Measurements from ENCODE around the gene WNT9B. TPM values are rescaled to one million over a fixed set of nuclear protein-coding genes. Genes with fewer than 3 reads are reported as not detected.

WNT9B gene
- total and polyA plus RNA-seq, 9 of the 15 experiments (the other 6 are each of a cell fraction or from before 2014, with no cell fraction given), result not detected

GRCh38 chr17:46812624-46813318 is 38.6 kb upstream of the WNT9B start:
- Histone ChIP-seq H3K4me1 (replicated peaks in 1 of 2; ENCODE audit: control insufficient read depth in 2 of 2, insufficient read depth in 2 of 2, low read length in 2 of 2) (peaks cover 36 to 54% of the 10 kb centered on the region in 2 experiments), H3K9ac (ENCODE audit: insufficient read depth in 1 of 2, low read depth in 2 of 2, low read length in 2 of 2) (peak overlapping the region in 1 of 2 experiments; percentile 10; a peak in 1 of 4 replicates), H3K36me3 (ENCODE audit: control insufficient read depth, insufficient read depth, low read length) (no peaks in the 10 kb centered on the region), H3K4me3 (no peak overlapping the region), H4K20me1 (replicated peaks; ENCODE audit: control insufficient read depth, insufficient read depth, low read length) (no peaks in the 10 kb centered on the region), H3K9me1 (ENCODE audit: control insufficient read depth, insufficient read depth, low read length) (no peaks in the 10 kb centered on the region), H3K9me3 (replicated peaks; ENCODE audit: control insufficient read depth, insufficient read depth, low read depth, low read length) (no peaks in the 10 kb centered on the region), H3K27ac (ENCODE audit: extremely low read depth, low read depth, low read length) (no peak overlapping the region), H2AFZ (ENCODE audit: low read depth, low read length) (no peak overlapping the region), H3K79me2 (ENCODE audit: control insufficient read depth, insufficient read depth, low read length) (no peaks in the 10 kb centered on the region), H3K27me3 (ENCODE audit: control insufficient read depth in 2 of 2, insufficient read depth in 2 of 2, low read length in 2 of 2) (no peaks in the 10 kb centered on the region), H3K4me2 (ENCODE audit: insufficient read depth, low read length) (no peak overlapping the region)
- ChIA-PET POLR2A (interaction anchor here (0.5 to 1.3 kb wide), 4 partner anchors 11 to 1020 kb away, joined by 3 to 4 read pairs (median 4); no protein-coding TSS in a partner anchor), CTCF (ENCODE audit: low intra/inter-chr PET ratio) (no interaction called here)
- 32% methylated on average over 6 of the region's 6 CpGs for WGBS (ENCODE audit: insufficient coverage, low coverage, missing lambda C conversion rate)
- no TSS peak for BruUV-seq (replicated peaks)
- DNase-seq (ENCODE audit: extremely low read depth in 1 of 4, low spot score in 3 of 4) (no peak), FAIRE-seq (no peak), ATAC-seq (no peak)
- intact Hi-C loops (cut with micrococcal nuclease) (no loop called here), in situ Hi-C loops (cut with MboI) (loop anchor here (25.0 kb wide), 1 partner anchor 1225 kb away; no protein-coding TSS in a partner anchor)
- TF ChIP-seq ZNF436 (CRISPR knock-in tag; IDR thresholded peaks at IDR 0.05) (peak; percentile 81), ZFP36 (IDR thresholded peaks at IDR 0.05; ENCODE audit: low read depth, low read length, partially characterized antibody) (peak; percentile 98), CBX3 (IDR thresholded peaks at IDR 0.05; ENCODE audit: borderline replicate concordance in 1 of 2, low read length in 2 of 2) (no peak), KDM1A (IDR thresholded peaks at IDR 0.05) (peak; percentile 38 to 46; a peak in 1 of 4 replicates), SMARCA5 (IDR thresholded peaks at IDR 0.05) (peak; percentile 79), PKNOX1 (IDR thresholded peaks at IDR 0.05) (no peak), NFATC3 (IDR thresholded peaks at IDR 0.05) (no peak), ZNF41 (CRISPR knock-in tag; conservative IDR thresholded peaks at IDR 0.05) (no peak), MTF1 (CRISPR knock-in tag; IDR thresholded peaks at IDR 0.05; ENCODE audit: borderline replicate concordance) (no peak), POLR2A (conservative IDR thresholded peaks at IDR 0.05) (no peak), SRSF9 (IDR thresholded peaks at IDR 0.05; ENCODE audit: borderline replicate concordance, low read depth, low read length) (no peak), ZBTB5 (IDR thresholded peaks at IDR 0.05) (no peak), HBP1 (CRISPR knock-in tag; IDR thresholded peaks at IDR 0.05) (no peak), NUFIP1 (IDR thresholded peaks at IDR 0.05; ENCODE audit: partially characterized antibody) (no peak)

Measured in K562 (cell line).